GM03348 (cell line): ENCODE measurements around the gene FMN1.
A peak's percentile ranks its signal among the peaks of the same experiment; 100 is the strongest.
"Not testable (repeated sequence)": the region's sequence is repeated elsewhere in the genome, so short reads cannot be mapped to it uniquely, and the experiment has no call there.

Experiments
- DNase-seq: peaks from one replicate; pipeline ENCODE4 v3.0.0; 2012; ENCODE audit warnings: low spot score

FMN1 gene

DNA sequence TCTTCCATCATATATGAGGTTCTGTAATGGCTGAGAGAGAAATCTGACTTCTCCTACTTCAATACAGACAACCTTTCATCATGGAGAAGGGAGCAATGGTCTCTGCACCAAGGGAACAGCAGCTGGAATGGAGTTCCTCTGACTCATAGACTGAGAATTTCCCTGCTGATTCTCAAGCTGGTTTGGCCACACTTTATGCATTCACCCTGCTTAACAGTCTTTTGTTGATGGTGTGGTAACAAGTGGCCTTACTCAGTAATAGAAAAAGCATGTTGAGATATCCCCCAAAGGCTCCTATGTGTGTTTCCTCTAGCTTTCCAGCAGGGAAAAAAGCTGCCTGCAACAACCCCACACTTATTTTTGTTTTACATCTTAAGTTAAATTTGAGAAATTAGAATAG lies 338.6 kb downstream of the FMN1 start:
- DNase-seq = peak; percentile 73

DNA sequence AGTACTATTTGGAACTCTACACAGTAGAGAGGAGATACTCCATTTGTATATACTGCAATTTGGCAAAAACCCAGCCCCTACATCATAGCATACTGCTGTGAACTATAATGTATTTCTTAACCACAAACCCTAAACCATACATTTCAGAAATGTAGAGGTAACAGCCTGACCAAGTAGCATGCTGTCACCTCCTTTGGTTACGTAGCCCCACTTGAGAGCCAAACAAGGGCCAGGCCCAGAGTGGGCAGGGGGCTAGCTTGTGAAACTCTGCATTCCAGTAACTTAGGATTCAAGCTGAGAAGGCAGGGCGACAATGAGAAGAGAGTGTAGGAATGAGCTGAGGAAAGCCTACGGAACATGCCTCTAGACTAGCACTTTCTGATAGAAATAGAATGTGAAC lies 340.9 kb downstream of the FMN1 start:
- DNase-seq = no peak

DNA sequence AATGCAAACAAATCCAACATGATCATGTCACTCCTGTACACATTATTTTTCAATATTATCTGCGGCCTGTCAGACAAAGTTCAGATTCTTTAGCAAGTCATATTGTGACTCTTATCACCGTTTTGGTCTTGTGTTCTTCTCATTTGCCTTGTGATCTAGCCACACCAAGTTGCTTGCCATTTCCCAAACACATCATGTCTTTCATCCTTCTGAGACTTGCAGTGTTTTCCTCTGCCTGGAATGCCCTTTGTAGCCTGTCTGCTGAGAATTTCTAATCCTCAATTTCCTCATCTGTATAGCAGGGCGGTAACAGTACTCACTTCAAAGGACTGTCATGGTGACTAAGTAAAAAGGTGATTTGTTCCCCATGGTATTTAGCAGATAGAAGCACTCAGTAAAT lies 341.7 kb downstream of the FMN1 start:
- DNase-seq = no peak

DNA sequence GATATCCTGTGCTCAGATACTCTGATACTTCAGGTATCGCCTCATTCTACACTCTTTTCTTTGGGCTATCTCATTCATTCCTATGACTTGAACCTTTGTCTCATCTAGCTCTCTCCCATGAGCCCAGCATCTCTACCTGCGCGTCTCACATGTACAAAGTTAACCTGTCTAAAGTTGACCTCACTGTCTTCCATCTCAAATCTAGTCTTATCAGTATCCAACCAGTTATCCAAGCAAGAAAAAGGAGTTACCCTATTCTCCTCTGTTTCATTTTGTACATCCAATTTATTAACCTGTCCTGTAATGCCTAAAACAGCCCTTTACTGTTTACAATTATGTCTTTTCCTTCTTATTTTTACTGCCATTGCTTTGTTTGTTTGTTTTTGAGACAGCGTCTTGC lies 342.5 kb downstream of the FMN1 start:
- DNase-seq = no peak

DNA sequence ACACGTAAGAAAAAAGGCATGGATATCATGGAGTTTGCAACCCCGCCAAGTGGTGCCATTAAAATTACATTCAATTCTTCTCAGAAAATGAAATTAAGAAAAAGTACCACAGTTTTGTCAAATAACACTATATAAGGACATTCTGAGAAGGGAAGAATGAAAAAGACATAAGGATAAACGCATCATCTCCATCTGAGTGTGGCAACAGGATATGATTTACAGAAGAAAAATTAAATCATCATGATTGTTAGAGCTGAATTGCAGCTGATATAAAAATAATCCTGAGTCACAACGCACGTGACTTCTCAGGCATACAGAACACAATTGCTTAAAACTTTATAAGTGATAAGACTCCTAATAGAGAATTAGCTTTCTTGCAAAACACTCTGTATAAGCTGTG lies 342.9 kb downstream of the FMN1 start:
- DNase-seq = peak; percentile 56

DNA sequence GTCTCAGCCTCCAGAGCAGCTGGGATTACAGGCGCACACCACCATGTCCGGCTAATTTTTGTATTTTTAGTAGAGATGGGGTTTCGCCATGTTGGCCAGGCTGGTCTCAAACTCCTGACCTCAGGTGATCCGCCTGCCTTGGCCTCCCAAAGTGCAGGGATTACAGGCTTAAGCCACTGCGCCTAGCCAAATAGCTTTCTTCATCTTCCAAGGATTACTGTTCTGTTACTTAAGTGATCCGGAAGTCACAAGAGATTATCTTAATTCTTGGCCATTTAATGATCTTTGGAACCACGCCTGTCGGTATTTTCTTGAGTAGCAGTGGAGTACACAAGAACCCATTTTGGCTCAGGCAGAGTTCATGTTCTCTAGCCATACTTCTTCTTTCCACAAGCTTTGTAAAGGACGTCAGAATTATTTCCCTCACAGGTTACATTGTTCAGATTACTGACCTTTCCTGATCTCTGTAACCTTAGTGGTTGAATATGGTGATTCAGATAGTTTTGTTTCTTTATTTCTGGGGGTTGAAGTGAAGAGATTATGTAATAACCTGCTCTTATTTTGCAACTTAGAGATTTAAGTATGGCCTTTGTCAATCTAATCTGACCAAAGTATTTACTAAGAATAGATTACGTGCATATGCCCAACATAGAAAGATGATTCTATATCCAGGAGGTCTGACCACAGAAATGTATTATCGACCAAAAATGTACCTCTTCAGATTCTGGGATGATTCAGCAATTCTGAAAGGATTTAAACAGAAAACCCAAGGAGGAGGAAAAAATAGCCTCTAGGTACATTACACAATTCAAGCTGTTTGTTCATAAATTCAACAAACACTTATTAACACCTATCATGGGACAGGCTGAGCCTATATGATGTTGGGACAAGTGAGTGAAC lies 344.5 kb downstream of the FMN1 start:
- peak; percentile 67 for DNase-seq

DNA sequence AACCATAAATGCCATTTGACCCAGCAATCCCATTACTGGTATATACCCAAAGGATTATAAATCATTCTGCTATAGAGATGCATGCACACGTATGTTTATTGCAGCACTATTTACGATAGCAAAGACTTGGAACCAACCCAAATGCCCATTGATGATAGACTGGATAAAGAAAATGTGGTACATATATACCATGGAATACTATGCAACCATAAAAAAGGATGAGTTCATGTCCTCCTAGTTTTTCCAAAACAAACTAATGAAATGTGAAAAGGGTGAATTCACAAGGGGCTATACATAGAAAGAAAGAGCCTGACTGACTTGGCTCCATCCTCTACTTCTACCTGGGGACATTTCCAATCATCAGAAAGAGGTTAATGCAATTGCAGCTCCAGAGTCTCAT lies 347.8 kb downstream of the FMN1 start:
- DNase-seq = not testable (repeated sequence)

DNA sequence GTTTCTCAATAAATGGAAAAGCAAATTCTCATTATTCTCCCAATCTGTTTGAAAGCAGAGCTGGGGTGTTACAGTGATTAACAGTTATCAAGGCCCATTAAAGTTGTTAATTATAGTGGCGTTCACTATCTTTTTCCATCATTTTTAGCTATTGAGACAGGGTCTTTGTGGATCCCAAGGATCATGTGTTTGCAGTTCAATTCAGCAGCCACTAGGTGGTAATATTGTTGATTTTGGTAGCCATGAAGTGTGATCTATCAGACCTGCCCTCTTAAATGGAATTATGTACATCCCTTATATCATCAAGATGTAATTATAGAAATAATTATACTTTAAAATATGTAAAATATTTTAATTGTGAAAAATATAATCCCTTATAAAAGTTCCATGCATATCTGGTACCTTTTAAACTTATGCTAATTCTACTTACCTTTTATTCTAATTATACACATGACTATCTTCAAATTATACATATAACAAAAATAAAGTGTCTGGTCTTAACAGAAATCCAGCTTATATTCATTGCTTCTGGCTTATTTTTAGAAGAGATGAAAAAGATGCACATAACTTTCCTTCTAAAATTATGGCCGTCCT lies 350.3 kb downstream of the FMN1 start:
- DNase-seq = no peak

DNA sequence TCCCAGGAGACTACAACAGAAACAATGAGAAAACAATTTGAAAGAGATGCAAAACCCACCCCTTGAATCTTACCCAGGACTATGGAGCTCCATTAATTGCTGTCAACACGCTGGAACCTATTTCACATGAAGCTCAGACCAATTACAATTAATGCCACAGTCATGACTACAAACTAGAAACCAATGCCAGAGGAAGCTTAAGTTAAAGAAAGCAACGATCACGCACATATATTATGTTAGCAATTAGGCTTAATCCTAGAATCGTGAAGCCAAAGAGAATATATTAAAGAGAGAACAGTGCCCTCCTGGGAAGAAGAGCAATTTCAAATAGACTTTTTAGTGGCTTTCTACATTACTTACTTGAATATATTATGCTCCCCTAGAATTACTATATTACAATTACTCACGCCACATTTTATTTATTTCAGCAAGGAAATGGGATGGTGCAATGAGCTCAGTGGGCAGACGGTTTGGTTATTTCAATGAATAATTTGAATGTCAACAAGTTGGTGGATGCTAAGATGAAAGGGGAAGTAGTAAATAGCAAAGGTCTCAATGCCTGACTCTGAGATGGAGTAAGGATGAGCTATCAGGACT lies 351.2 kb downstream of the FMN1 start:
- DNase-seq = no peak

DNA sequence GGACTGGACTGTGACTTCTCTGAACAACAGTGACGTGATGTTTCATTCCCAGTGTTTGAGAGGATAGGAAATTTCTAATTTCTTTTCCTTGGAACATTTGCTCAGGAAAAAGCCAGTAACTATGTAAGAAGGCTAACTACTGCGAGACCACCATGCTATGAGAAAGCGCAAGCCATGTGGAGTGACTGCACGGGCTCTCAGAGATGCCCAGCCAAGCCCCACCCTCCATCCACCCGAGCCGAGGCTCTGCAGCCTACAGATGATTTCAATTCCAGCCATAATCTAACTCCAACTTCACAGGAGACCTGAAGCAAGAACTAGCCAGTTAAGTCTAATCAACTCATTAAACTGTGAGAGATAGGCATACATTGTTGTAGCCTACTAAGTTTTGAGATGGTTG lies 352.4 kb downstream of the FMN1 start:
- no peak for DNase-seq

DNA sequence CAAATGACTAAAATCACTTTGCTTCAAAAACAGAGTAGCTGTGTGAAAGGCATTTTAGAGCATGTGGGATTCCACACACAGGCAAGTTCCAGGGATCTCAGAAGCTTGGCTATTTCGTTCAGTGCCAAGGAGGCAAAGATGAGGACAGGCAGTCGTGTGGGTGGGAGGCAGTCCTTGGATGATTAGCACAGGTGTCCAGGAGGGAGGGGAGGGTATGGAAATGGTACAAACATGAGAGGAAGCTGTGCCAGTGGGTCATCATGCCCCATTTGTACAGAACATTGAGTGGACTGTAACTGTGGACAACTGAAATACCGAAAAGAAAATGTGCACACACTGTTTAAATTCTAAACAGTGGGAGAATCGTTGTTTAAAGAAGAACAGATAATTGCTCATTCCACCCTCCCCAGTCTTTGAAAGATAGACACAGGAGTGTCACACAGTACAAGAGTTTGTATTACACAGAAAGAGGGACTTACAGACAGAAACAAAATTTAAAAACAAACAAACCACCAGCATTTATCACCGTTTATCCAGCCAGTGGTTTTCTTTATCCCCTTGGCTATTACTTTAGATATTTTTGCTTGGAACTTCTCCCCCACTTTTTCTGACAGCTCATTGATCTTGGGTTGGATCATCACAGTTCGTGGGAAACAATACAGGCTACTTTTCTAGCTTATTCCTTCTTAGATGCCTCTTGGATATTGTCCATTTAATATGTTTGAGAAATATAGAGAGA lies 353.8 kb downstream of the FMN1 start:
- DNase-seq = peak; percentile 15

DNA sequence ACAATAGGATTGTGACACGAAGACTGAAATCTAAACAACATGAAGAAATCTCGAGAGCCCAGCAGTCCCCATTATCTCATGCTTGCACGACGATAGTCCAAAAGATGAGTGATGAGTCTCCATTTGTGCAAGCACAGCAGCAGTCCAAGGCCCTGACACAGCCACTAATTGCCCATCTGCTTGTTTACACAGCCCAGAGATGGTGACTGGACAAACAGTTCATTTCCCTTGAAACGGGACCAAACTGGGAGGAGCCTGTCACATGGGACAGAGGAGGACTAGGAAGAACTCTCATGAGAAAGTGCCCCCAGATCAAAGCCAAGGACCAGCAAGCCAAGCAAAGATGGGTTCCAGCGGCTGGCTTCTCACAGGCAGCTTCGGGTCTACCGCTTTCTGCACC lies 355.7 kb downstream of the FMN1 start:
- DNase-seq = peak; percentile 76

DNA sequence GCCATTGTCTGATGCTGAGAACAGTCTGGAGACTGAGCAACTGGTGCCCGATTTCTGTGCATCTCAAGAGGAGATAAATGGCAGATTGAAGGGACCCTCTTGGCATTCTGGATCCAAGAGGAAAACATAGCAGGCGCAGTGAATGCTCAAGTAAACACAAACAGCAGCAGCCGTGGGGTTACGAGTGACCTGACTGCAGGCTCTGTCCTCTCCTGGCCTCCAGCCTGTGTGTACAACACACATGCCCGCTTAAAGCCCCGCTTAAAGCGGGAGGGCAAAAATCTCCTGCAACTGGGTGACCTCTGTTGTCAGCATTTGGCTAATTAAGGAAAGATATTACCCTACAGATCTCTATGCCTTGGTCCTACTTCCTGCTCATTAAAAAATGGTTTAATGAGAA lies 356.2 kb downstream of the FMN1 start:
- no peak for DNase-seq

DNA sequence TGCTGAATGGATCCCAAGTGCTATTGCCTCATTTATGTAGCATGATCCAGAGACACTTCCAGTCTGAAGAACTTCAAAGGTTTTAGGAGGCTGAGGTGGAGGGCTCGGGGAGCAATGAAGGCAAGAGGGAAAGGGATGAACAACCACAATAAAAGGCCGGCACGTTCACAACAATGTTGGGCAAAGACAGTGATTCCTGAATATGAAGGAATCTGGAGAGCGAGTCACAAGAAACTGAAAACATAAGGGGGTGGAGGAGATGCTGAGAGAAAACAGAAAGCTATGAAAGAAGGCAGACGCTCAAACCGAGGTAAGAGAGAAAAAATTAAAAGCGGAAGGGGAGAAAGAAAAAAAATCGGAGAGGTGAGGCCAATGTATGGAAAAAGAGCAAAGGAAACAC lies 356.6 kb downstream of the FMN1 start:
- no peak for DNase-seq

DNA sequence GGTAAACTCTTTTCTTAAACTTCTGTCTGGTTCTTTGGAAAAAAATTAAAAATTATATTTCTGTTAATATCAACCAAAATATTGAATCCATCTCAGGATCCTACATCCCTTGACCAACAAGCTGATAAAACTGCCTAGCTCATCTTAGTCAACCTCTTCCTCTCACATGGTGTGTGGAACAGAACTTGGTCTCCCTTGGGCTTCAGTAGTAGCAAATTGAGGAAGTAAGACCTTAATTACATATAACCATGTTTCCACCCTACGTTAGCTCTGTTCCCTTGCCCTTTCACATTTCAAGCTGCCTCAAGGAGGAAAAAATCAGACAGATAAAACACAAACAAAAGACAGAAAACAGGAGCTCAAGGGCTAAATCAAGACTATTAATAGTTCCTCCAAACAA lies 360.4 kb downstream of the FMN1 start:
- DNase-seq = no peak

DNA sequence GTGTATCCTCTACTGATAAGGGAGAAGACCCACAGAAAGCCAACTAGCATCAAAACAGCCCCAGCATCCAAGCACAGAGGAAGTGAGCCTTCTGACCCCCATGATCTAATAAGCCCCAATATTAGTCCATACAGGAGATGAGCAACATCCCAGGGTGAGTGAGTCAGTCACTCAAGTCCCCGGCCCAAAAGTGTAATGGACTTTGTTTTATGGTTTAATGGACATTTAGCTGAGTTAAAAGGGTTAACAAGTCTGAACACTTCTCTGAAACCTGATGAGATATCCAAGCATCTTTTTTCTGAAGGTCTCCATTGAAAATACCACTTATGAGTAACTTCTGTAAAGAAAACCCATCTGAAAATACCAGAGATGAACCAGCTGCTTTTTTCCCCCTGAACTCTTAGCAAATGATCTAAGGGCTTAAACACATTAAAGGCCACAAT lies 361.1 kb downstream of the FMN1 start:
- no peak for DNase-seq

DNA sequence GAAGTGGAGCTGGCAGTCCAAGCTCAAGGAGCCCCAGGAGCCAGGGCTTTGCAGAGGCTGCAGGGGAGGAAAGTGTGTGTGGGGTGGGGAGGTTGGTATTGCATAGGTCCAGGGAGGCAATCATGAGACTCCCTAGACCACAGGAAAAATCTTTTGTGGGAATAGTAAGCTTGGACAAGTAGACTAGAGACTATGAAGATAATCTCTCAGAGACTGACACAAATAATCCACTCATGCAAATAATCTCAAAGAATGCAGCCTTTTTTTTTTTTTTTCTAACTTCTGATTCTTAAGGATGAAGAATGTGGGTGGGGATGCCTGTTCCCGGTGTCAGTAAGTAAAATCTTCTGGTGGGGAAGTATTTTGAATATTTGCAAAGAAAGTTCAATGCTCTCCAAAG lies 363.0 kb downstream of the FMN1 start:
- peak; percentile 24 for DNase-seq

DNA sequence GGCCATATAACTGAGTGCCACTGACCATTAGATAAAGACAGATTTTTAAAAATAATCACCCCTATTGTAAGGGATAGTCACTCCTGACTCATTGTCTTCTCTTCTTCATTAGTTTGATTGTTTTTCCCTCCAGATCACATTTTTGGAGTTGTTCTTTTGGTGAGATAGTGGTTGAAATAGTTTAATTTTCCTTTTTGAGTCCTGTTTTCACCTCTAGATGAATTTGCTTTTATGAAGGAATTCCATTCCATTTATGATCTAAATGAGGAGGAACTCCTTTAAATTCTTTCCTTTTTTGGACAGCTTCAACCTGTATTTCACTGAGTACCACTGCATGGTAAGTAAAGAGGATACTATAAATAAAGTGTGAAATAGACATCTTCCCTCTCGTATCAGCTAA lies 364.3 kb downstream of the FMN1 start:
- DNase-seq = no peak

DNA sequence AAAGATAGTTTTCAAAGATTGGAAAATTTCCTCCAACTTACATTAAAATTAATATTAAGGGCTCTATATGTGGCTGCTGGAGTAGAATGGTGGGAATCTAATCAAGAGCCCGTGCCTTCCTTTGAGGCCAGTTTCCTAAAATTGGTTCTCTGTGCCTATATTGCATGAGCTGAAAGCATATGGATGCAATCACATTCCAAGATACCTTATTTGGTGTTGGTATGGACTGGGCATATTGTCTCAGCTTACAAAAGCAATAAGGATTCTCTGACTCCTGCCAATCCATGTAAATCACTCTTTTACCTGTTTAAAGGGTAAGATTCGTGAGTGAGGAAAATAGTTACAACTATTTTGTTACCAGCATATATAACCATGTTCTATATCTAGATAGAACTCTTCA lies 365.1 kb downstream of the FMN1 start:
- DNase-seq = no peak

DNA sequence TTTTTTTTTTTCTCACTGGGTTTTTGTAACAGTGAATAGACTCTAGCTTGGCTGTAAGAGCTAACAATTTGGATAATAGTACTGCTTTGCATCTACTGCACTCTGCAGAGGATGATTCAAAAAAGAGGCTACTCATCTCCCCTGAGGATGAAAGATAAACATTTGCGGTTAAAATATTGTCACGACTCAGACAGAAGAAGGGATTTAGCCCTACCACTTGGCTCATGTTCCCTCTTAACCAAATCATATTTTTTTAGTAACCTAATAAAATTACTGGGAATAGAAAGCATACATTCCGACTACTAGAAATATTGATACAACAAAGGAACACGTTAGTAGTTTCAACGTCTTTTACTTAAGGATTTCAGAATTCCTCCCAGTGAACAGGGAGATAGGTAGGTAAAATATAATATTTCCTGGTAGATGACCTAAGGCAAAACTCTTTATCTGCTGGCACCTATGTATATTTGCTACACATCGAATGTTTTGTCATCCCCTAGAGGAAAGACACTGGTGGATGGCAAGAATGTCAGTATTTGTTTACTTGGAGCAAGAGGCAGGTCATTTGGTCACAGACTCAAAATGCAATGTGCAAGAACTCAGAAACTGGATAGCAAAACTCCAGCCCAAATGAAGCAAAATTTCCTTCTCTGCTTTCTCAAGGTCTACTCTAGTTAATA lies 365.9 kb downstream of the FMN1 start:
- peak; percentile 77 for DNase-seq

DNA sequence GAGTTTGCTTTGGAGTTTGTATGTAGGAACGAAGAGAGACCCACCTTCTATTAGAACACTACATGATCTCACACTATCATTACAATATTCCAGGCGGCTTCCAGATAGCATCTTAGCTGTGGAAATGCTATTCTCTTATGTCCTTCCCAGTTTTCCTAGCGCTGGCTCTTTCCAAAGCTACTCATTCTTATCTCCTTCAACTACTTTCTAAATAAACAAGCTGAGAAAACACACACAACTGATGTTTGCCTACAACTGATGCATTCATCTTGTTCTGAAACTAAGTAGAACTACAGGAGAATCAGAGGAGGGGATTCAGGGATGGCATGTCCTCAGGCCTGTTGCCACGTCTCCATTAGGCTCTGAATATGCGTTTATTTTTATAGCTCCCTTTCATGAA lies 367.8 kb downstream of the FMN1 start:
- no peak for DNase-seq

DNA sequence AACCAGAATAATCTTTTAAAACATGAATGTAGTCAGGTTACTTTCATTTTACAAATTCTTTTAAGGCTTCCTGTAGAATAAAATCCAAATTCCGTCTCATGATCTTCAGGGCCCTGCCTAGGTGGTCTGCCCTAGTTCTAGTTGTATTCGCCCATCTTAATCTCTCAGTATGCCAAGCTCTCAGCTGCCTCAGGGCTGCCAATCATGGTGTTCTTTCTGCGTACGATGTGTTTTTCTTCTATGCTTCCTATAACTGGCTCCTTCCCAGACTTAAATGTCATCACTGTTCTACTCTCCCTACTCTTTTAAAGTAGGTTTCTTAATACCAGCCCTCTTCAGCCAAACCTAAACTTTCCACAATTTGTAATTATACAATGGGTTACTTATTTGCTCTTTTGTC lies 369.3 kb downstream of the FMN1 start:
- DNase-seq = no peak
